DMS153 (cell line): ENCODE measurements around the gene STK25.
"Not testable (repeated sequence)": the region's sequence is repeated elsewhere in the genome, so short reads cannot be mapped to it uniquely, and the experiment has no call there.

Experiments used
- DNase-seq: peaks from one replicate; lab custom pipeline; 2025; lab: John Stamatoyannopoulos, UW

The STK25 gene

GRCh38 chr2:241463276-241464135 lies 44.9 kb downstream of the STK25 start:
- DNase-seq = no peak

GRCh38 chr2:241461693-241462677 lies 46.4 kb downstream of the STK25 start:
- peak; percentile 42 for DNase-seq

GRCh38 chr2:241460631-241461030 lies 47.8 kb downstream of the STK25 start:
- DNase-seq = no peak

GRCh38 chr2:241459520-241459919 lies 48.9 kb downstream of the STK25 start:
- DNase-seq = no peak

DNA sequence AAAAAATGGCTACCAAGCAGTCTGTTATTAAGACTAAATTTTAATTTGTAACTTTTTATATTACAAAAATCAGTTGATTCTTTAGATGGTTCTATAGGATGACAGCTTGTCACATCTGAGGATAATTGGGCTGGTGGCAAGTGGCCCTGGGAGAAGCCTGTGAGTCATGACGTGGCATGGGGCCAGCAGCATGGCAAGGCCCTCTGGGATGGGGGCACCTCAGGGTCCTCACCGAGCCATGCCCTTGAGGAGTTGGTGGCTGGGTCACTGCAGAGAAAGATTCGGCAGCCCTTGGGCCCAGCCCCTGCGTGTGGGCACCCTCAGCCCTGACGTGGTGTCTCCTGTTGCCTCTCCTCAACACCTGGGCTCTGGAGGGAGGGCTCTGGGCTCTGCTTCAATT lies 49.7 kb downstream of the STK25 start:
- no peak for DNase-seq

DNA sequence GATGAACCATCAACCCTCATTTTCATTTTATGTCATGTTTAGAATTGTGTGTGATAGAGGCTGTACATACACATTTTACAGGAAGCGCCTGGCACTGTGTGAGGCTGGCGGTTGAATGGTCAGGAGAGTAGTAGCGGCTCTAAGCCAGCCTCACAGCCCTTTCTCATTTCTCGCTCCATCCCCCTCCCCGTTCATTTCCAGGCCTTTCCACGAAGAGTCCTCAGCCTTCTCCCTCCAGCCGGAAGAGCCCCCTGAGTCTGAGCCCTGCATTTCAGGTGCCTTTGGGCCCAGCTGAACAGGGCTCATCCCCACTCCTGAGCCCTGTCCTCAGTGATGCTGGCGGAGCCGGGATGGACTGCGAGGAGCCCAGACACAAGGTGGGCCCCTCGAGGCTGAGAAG lies 51.8 kb downstream of the STK25 start:
- DNase-seq = no peak

GRCh38 chr2:241454837-241455485 lies 53.4 kb downstream of the STK25 start:
- DNase-seq = no peak

- DNase-seq = not testable (repeated sequence)
Measured at GRCh38 chr2:241453919-241454318, 54.5 kb downstream of the STK25 start.

- DNase-seq = no peak
Measured at GRCh38 chr2:241451840-241452506, 56.4 kb downstream of the STK25 start.

DNA sequence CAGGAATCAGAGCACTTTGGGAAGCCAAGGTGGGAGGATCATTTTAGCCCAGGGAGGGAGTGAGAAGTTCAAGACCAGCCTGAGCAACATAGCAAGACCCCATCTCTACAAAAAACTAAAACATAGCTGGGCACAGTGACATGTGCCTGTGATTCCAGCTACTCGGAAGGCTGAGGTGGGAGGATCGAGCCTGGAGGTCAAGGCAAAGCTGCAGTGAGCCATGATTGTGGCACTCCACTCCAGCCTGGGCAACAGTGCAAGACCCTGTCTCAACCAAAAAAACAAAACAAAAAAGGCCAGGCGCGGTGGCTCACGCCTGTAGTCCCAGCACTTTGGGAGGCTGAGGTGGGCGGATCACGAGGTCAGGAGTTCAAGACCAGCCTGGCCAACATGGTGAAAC lies 58.3 kb downstream of the STK25 start:
- DNase-seq = not testable (repeated sequence)

DNA sequence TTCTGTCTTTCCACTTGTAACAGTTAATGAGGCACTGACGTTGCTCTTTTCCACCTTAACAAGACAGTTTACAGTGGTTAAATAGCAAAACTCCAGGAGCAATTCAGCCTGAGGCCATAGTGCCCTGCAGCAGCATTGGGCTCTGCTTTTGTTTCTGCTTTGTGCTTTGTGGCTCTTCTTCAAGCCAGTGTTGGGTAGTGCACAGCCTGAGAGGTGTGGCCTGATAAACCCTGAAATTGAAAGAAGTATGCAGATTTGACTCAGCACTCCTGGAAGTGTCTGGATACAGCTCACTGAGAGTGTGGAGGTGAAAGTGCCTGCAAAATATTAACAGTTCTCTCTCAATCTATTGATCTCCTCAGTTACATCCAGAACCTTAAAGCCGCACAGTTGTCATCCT lies 63.0 kb downstream of the STK25 start:
- DNase-seq = no peak

GRCh38 chr2:241443486-241444223 lies 64.7 kb downstream of the STK25 start:
- no peak for DNase-seq
